GM23338 (cell line): ENCODE data around the gene MIEN1. TPM values are rescaled to one million over a fixed set of nuclear protein-coding genes. Genes with fewer than 3 reads are reported as not detected.

Experiments used
- ATAC-seq: fragments of 200-7000 bp; cut with Tn5 transposase; 3 replicates; pipeline ENCODE4 v1.9.1; 2020
- DNase-seq: peaks from one replicate; pipeline ENCODE4 v3.0.0-alpha.2; 2015; ENCODE audit warnings: low spot score
- H2AFZ ChIP-seq: fragments of 200-600 bp; sonication (generic); 2 replicates; pipeline ENCODE4 v1.8.0; 2016; ENCODE audit warnings: antibody characterized with exemption, mild to moderate bottlenecking, moderate library complexity
- H3F3A ChIP-seq: fragments of 200-600 bp; sonication (generic); replicated peaks from 2 replicates; pipeline ENCODE4 v1.8.0; 2017; ENCODE audit warnings: antibody characterized with exemption, mixed run types, low read depth
- H3K27ac ChIP-seq: fragments of 200-600 bp; sonication (generic); 2 replicates; pipeline ENCODE4 v1.6.1; 2016; ENCODE audit warnings: low read depth
- H3K27me3 ChIP-seq: fragments of 200-600 bp; sonication (generic); 2 replicates; pipeline ENCODE4 v1.8.0; 2016; ENCODE audit warnings: mild to moderate bottlenecking, mixed run types, moderate library complexity; ENCODE audit not compliant: insufficient read depth
- H3K36me3 ChIP-seq: fragments of 200-600 bp; sonication (generic); 2 replicates; pipeline ENCODE4 v1.8.0; 2016; ENCODE audit warnings: mild to moderate bottlenecking; ENCODE audit not compliant: insufficient read depth
- H3K4me1 ChIP-seq: fragments of 200-600 bp; sonication (generic); 2 replicates; pipeline ENCODE4 v1.8.0; 2016; ENCODE audit warnings: mild to moderate bottlenecking, moderate library complexity; ENCODE audit not compliant: insufficient read depth
- H3K4me2 ChIP-seq: fragments of 200-600 bp; sonication (generic); 2 replicates; pipeline ENCODE4 v1.7.1; 2017; ENCODE audit warnings: mixed run types
- H3K4me3 ChIP-seq: fragments of 200-600 bp; sonication (generic); 2 replicates; pipeline ENCODE4 v1.6.1; 2016; ENCODE audit warnings: mixed run types
- H3K79me2 ChIP-seq: fragments of 200-600 bp; sonication (generic); replicated peaks from 2 replicates; pipeline ENCODE4 v1.8.0; 2017; ENCODE audit warnings: mild to moderate bottlenecking; ENCODE audit not compliant: insufficient read depth
- H3K9me2 ChIP-seq: fragments of 200-600 bp; sonication (generic); 2 replicates; pipeline ENCODE4 v1.8.0; 2017; ENCODE audit not compliant: insufficient read depth
- H4K20me1 ChIP-seq: fragments of 200-600 bp; sonication (generic); replicated peaks from 2 replicates; pipeline ENCODE4 v1.8.0; 2017; ENCODE audit warnings: mild to moderate bottlenecking; ENCODE audit not compliant: insufficient read depth
- H3K27ac Mint-ChIP-seq: 2 replicates; pipeline ENCODE4 v1.8.0; 2020; ENCODE audit warnings: inconsistent platforms, mild to moderate bottlenecking, moderate library complexity, mixed read lengths
- H3K27me3 Mint-ChIP-seq: 3 replicates; pipeline ENCODE4 v1.8.0; 2022; ENCODE audit warnings: low read depth, mild to moderate bottlenecking, moderate library complexity, mixed read lengths, inconsistent platforms; ENCODE audit not compliant: insufficient read depth, poor library complexity
- H3K36me3 Mint-ChIP-seq: 3 replicates; pipeline ENCODE4 v1.8.0; 2021; ENCODE audit warnings: low read depth, mild to moderate bottlenecking, inconsistent platforms, moderate library complexity, mixed read lengths
- H3K4me1 Mint-ChIP-seq: 3 replicates; pipeline ENCODE4 v1.8.0; 2020; ENCODE audit warnings: mild to moderate bottlenecking, inconsistent platforms, mixed read lengths
- H3K4me3 Mint-ChIP-seq: 3 replicates; pipeline ENCODE4 v1.8.0; 2021; ENCODE audit warnings: moderate library complexity, mild to moderate bottlenecking, inconsistent platforms, mixed read lengths
- H3K9me3 Mint-ChIP-seq: 3 replicates; pipeline ENCODE4 v1.8.0; 2020; ENCODE audit warnings: moderate library complexity, mild to moderate bottlenecking, inconsistent platforms, mixed read lengths
- CREB1 ChIP-seq: fragments of 250-450 bp; sonication (Bioruptor Pico); IDR thresholded peaks from 2 replicates; pipeline ENCODE4 v1.5.0; 2020; ENCODE audit warnings: low read depth, mild to moderate bottlenecking, moderate library complexity
- CTCF ChIP-seq, 2 experiments: fragments of 200-600 bp in 1 of 2; sonication (generic) in 1 of 2; conservative IDR thresholded peaks; 2 replicates each; pipeline versions ENCODE4 v1.5.1 to v1.6.1; 2016 to 2017; ENCODE audit warnings: antibody characterized with exemption in 2 of 2, low read depth in 2 of 2, mild to moderate bottlenecking in 2 of 2, moderate library complexity in 1 of 2
- NANOG ChIP-seq: IDR thresholded peaks from 2 replicates; pipeline ENCODE4 v1.6.1; 2016; ENCODE audit warnings: antibody characterized with exemption, borderline replicate concordance
- REST ChIP-seq: IDR thresholded peaks from one replicate; pipeline ENCODE4 v1.6.1; 2018; ENCODE audit warnings: antibody characterized with exemption; ENCODE audit not compliant: unreplicated experiment
- STAT1 ChIP-seq: IDR thresholded peaks from one replicate; pipeline ENCODE4 v1.6.1; 2016; ENCODE audit warnings: antibody characterized with exemption; ENCODE audit not compliant: unreplicated experiment
- ZNF114 ChIP-seq: fragments of 250-450 bp; sonication (Bioruptor Pico); IDR thresholded peaks from 2 replicates; pipeline ENCODE4 v1.5.0; 2020; ENCODE audit warnings: mild to moderate bottlenecking, moderate library complexity
- ZNF331 ChIP-seq: fragments of 250-450 bp; sonication (Bioruptor Pico); IDR thresholded peaks from 2 replicates; pipeline ENCODE4 v1.5.0; 2020; ENCODE audit warnings: low read depth, mild to moderate bottlenecking, moderate library complexity
- ZNF462 ChIP-seq: fragments of 250-450 bp; sonication (Bioruptor Pico); IDR thresholded peaks from 2 replicates; pipeline ENCODE4 v1.5.0; 2020; ENCODE audit warnings: mild to moderate bottlenecking, moderate library complexity
- polyA plus RNA-seq: library from polyadenylated mRNA; unstranded; fragments of >200 nt; fragmentation: Nextera tagmentation; extraction: Ambion mirVana; gene quantifications from 2 replicates; pipeline ENCODE4 v1.2.1, GENCODE V29; 2016
- total RNA-seq: library from RNA; depleted of rRNA; stranded (reverse); fragments of >200 nt; shearing (Covaris generic); gene quantifications from 2 replicates; pipeline ENCODE4 v1.2.3, GENCODE V29; 2014
- TF ChIP-seq, protein P1 (sequence below): IDR thresholded peaks from 2 replicates; pipeline ENCODE4 v1.6.1; 2016; ENCODE audit warnings: antibody characterized with exemption

MIEN1 gene
- total and polyA plus RNA-seq, 2 experiments from 2014 or later = 37.1 to 91.8 TPM

DNA sequence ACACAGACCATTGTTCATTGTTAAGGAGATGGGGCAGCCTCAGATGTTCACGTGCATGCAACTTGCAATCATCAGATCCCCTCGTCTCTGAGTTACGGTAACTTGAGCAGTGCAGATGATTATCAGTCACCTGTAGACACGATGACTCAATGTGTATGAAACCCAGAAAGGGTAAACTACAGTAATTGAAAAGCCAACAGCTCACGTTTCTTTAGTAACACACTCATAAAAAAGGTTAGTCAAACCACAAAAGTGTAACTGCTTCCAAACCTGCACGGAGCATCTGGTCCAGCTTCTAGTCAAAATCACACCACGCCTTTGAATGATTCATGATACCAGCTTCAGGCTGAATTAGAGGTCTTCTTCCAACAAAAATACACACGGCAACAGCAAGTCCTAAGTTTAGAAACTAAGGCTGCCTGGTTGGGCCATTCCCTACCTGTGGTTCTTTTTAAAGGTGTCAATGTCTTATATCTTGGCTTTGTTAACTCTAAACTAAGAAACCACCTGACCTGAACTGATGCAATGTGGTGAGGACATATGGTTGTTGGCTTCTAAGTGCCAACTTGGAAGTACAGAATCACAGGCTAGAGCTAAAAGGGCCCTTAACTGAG is 39.7 kb upstream of the MIEN1 start:
- no peak overlapping the region for H3K27ac Mint-ChIP-seq
- Histone ChIP-seq H3K4me3 (no peak overlapping the region), H3K79me2 (no peaks in the 10 kb centered on the region), H3K4me1 (no peaks in the 10 kb centered on the region), H2AFZ (0 out of 2 replicates have a peak overlapping the region, but pooled peaks have one; percentile 43), H3F3A (no peaks in the 10 kb centered on the region), H3K27me3 (no peaks in the 10 kb centered on the region), H3K27ac (no peak overlapping the region), H3K4me2 (no peak overlapping the region), H3K9me2 (no peaks in the 10 kb centered on the region), H3K36me3 (no peaks in the 10 kb centered on the region), H4K20me1 (no peaks in the 10 kb centered on the region)
- DNase-seq (no peak), ATAC-seq (no peak)
- TF ChIP-seq REST (no peak), CREB1 (CRISPR knock-in tag) (no peak), ZNF114 (CRISPR knock-in tag) (no peak), NANOG (no peak), STAT1 (no peak)
- TF ChIP-seq, protein P1, sequence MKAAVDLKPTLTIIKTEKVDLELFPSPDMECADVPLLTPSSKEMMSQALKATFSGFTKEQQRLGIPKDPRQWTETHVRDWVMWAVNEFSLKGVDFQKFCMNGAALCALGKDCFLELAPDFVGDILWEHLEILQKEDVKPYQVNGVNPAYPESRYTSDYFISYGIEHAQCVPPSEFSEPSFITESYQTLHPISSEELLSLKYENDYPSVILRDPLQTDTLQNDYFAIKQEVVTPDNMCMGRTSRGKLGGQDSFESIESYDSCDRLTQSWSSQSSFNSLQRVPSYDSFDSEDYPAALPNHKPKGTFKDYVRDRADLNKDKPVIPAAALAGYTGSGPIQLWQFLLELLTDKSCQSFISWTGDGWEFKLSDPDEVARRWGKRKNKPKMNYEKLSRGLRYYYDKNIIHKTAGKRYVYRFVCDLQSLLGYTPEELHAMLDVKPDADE = no peak
- H3K4me3 Mint-ChIP-seq = no peak overlapping the region
- peaks cover 8% of the 10 kb centered on the region for H3K27me3 Mint-ChIP-seq
- peaks cover 8% of the 10 kb centered on the region for H3K4me1 Mint-ChIP-seq
- H3K36me3 Mint-ChIP-seq = no peaks in the 10 kb centered on the region
- H3K9me3 Mint-ChIP-seq = no peaks in the 10 kb centered on the region

GRCh38 chr17:39767147-39767546 is 36.8 kb upstream of the MIEN1 start:
- H3K27ac ChIP-seq = no peak overlapping the region
- H3K4me2 ChIP-seq = no peak overlapping the region
- H3K4me1 ChIP-seq = no peaks in the 10 kb centered on the region
- H3K9me2 ChIP-seq = no peaks in the 10 kb centered on the region
- H3K36me3 Mint-ChIP-seq = no peaks in the 10 kb centered on the region
- ATAC-seq (no peak), DNase-seq (no peak)
- H3K4me3 ChIP-seq = no peak overlapping the region
- no peaks in the 10 kb centered on the region for H3K36me3 ChIP-seq
- no peak overlapping the region for H3K4me3 Mint-ChIP-seq
- H3F3A ChIP-seq = no peaks in the 10 kb centered on the region
- H2AFZ ChIP-seq = no peak overlapping the region
- no peaks in the 10 kb centered on the region; the same call in 1 of the 2 replicates for H4K20me1 ChIP-seq
- H3K27me3 ChIP-seq = no peaks in the 10 kb centered on the region
- H3K9me3 Mint-ChIP-seq = no peaks in the 10 kb centered on the region
- no peak overlapping the region for H3K27ac Mint-ChIP-seq
- peaks cover 4% of the 10 kb centered on the region for H3K4me1 Mint-ChIP-seq
- H3K27me3 Mint-ChIP-seq = peaks cover 5% of the 10 kb centered on the region
- no peaks in the 10 kb centered on the region for H3K79me2 ChIP-seq
- TF ChIP-seq CTCF (conservative IDR thresholded peaks at IDR 0.05; ENCODE audit: low read depth in 2 of 2) (no peak), ZNF331 (CRISPR knock-in tag) (no peak), ZNF462 (no peak)
